Erythroblast (primary cell): Measurements from ENCODE around the gene SERTAD4.

Experiments used
- GATA1 ChIP-seq: IDR thresholded peaks from 2 replicates; pipeline ENCODE4 v1.6.1; 2011; ENCODE audit warnings: low read depth, mild to moderate bottlenecking, control low read depth, low read length, moderate library complexity
- POLR2A ChIP-seq: IDR thresholded peaks from 2 replicates; pipeline ENCODE4 v1.6.1; 2011; ENCODE audit warnings: mild to moderate bottlenecking, low read length

- no peak for TF ChIP-seq POLR2A
- TF ChIP-seq GATA1: no peak
These were observed 24.8 kb upstream of the SERTAD4 start for GRCh38 chr1:210207597-210208450.
